ENCODE measurements around the gene SH3GLB2. TPM values are rescaled to one million over a fixed set of nuclear protein-coding genes. Genes with fewer than 3 reads are reported as not detected.
A peak's percentile ranks its signal among the peaks of the same experiment; 100 is the strongest.

SH3GLB2 gene
- total and polyA plus RNA-seq, 10 of the 15 experiments (the other 5 are each of a cell fraction or from before 2014, with no cell fraction given), result 0.21 to 61.3 (median 30.8) TPM

GRCh38 chr9:129069862-129070641, 41.9 kb upstream of the SH3GLB2 start (continued):
- TF ChIP-seq SKIL (IDR thresholded peaks at IDR 0.05; ENCODE audit: low read depth, poor library complexity, severe bottlenecking) (no peak), MAX (IDR thresholded peaks at IDR 0.05; ENCODE audit: low read depth, low read length) (no peak)

GRCh38 chr9:129068990-129069861, 41.1 kb upstream of the SH3GLB2 start:
- Histone ChIP-seq H2AFZ (ENCODE audit: control insufficient read depth, low read depth, low read length) (peak overlapping the region; percentile 71), H3K36me3 (ENCODE audit: control insufficient read depth in 2 of 2, insufficient read depth in 2 of 2, low read length in 1 of 2) (peaks cover 0 to 1% of the 10 kb centered on the region in 2 experiments; a peak in 3 of 4 replicates), H3K9me3 (replicated peaks; ENCODE audit: control insufficient read depth, insufficient read depth, low read length) (no peaks in the 10 kb centered on the region), H3K27me3 (replicated peaks in 1 of 2; ENCODE audit: control insufficient read depth in 2 of 2, insufficient read depth in 2 of 2, low read length in 1 of 2) (no peaks in the 10 kb centered on the region), H3K27ac (ENCODE audit: control insufficient read depth, insufficient read depth) (peak overlapping the region; percentile 67), H3K4me3 (no peak overlapping the region), H3K9ac (ENCODE audit: control insufficient read depth, insufficient read depth, low read length) (peak overlapping the region; percentile 16; the same call in 1 of the 2 replicates), H3K4me1 (ENCODE audit: control insufficient read depth, insufficient read depth, low read length) (peaks cover 12% of the 10 kb centered on the region), H3K79me2 (ENCODE audit: control insufficient read depth, insufficient read depth, low read length) (no peaks in the 10 kb centered on the region), H3K4me2 (ENCODE audit: control insufficient read depth, insufficient read depth) (peak overlapping the region; percentile 42; the same call in 1 of the 2 replicates), H4K20me1 (ENCODE audit: control insufficient read depth, insufficient read depth) (no peaks in the 10 kb centered on the region)
- POLR2A ChIA-PET, result no interaction called here
- ATAC-seq (peak; percentile 96), FAIRE-seq (no peak), DNase-seq (ENCODE audit: low read depth, low spot score) (no peak)
- SMC1A ChIA-PET (ENCODE audit: uncharacterized antibody, unreplicated experiment), result no interaction called here
- RAD21 ChIA-PET (ENCODE audit: unreplicated experiment), result no interaction called here
- in situ Hi-C loops (cut with MboI), result no loop called here
- BruUV-seq (replicated peaks), result no TSS peak
- TF ChIP-seq LARP7 (IDR thresholded peaks at IDR 0.05) (no peak), SPI1 (IDR thresholded peaks at IDR 0.05; ENCODE audit: borderline replicate concordance, insufficient read depth, low read depth, low read length) (peak; percentile 37; the same call in 1 of the 2 replicates), RAD51 (IDR thresholded peaks at IDR 0.05) (peak; percentile 50), DPF2 (IDR thresholded peaks at IDR 0.05) (no peak), TCF3 (IDR thresholded peaks at IDR 0.05; ENCODE audit: borderline replicate concordance, insufficient read depth, low read depth, low read length) (no peak), RUNX3 (IDR thresholded peaks at IDR 0.05; ENCODE audit: low read length) (peak; percentile 72; the same call in 1 of the 2 replicates), POLR2A (IDR thresholded peaks at IDR 0.05; ENCODE audit: low read depth, low read length) (peak; percentile 75), MTA2 (IDR thresholded peaks at IDR 0.05; ENCODE audit: low read depth) (no peak), USF1 (IDR thresholded peaks at IDR 0.05; ENCODE audit: borderline replicate concordance, extremely low read length, insufficient read depth, low read depth, low read length) (peak; percentile 82), ZNF687 (IDR thresholded peaks at IDR 0.05) (peak; percentile 44; the same call in 1 of the 2 replicates)
- intact Hi-C loops (cut with micrococcal nuclease; ENCODE audit: unreplicated experiment), result no loop called here
- CTCF ChIA-PET, result no interaction called here
- 39% methylated on average over 30 of the region's 31 CpGs for WGBS (ENCODE audit: insufficient coverage, insufficient replicate concordance, low lambda C conversion rate, missing lambda C conversion rate)
